ENCODE data around the gene USP54. TPM values are rescaled to one million over a fixed set of nuclear protein-coding genes. Genes with fewer than 3 reads are reported as not detected.

Gene USP54
- total RNA-seq, 3 donors from 2014 or later = 97.0 to 149 (median 109) TPM

GRCh38 chr10:73497623-73498022, 93.5 kb downstream of the USP54 start:
- Histone ChIP-seq H3K4me3 (no peak overlapping the region), H3K36me3 (ENCODE audit: low read depth) (no peaks in the 10 kb centered on the region), H3K9me3 (no peaks in the 10 kb centered on the region), H3K4me1 (ENCODE audit: low read depth) (peaks cover 21% of the 10 kb centered on the region)
- TF ChIP-seq, protein P1, sequence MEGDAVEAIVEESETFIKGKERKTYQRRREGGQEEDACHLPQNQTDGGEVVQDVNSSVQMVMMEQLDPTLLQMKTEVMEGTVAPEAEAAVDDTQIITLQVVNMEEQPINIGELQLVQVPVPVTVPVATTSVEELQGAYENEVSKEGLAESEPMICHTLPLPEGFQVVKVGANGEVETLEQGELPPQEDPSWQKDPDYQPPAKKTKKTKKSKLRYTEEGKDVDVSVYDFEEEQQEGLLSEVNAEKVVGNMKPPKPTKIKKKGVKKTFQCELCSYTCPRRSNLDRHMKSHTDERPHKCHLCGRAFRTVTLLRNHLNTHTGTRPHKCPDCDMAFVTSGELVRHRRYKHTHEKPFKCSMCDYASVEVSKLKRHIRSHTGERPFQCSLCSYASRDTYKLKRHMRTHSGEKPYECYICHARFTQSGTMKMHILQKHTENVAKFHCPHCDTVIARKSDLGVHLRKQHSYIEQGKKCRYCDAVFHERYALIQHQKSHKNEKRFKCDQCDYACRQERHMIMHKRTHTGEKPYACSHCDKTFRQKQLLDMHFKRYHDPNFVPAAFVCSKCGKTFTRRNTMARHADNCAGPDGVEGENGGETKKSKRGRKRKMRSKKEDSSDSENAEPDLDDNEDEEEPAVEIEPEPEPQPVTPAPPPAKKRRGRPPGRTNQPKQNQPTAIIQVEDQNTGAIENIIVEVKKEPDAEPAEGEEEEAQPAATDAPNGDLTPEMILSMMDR (IDR thresholded peaks at IDR 0.05) = no peak
- DNase-seq = no peak
- intact Hi-C loops (cut with DNase I, micrococcal nuclease) = no loop called here
- no peak for ATAC-seq

GRCh38 chr10:73495884-73496674, 95.1 kb downstream of the USP54 start, which contains the start of gene PPP3CB:
Gene PPP3CB, minus strand, starts transcription at chr10:73496024. Its CDS starts 135 bp downstream, at chr10:73495889.
- TF ChIP-seq, protein P1 (IDR thresholded peaks at IDR 0.05) = no peak
- peak; percentile 92 to 94 (median 92) for DNase-seq
- Histone ChIP-seq H3K36me3 (ENCODE audit: low read depth) (no peaks in the 10 kb centered on the region), H3K4me1 (ENCODE audit: low read depth) (peaks cover 32% of the 10 kb centered on the region), H3K9me3 (no peaks in the 10 kb centered on the region), H3K4me3 (peak within 1 kb of the TSS; percentile 57)
- ATAC-seq = peak; percentile 86
- intact Hi-C loops (cut with DNase I, micrococcal nuclease) = no loop called here

DNA sequence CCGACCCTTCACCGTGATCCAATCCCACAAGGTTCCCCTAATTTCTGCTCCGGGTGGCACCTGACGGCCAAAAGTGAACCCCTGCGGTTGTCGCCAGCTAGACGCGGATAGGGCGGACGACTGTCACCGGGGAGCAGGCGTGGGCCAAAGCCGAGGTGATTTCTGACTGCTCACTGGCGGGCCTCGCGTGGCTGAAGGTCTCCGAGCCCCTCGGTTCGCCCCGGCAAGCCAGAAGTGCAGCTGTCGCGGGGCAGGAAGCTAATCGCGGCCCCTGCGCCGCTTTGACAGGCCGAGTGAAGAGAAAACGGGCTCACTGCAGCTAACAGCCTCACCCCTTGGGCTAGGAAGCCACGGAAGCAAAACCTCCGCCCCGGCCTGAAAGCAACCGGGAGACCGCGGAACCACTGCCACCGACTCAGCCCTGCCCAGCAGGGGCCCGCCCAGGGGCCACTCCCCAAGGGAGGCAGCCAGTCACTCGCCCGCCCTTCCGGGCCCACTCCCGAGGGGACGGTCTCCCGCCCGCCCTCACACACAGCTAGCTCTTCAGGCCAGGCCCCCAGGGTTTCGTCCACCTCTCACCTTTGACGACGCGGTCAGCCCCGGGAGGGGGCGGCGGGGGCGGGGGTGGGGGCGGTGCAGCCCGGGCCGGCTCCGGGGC, 95.8 kb downstream of the USP54 start:
- Histone ChIP-seq H3K9me3 (no peaks in the 10 kb centered on the region), H3K4me1 (ENCODE audit: low read depth) (peaks cover 32% of the 10 kb centered on the region), H3K36me3 (ENCODE audit: low read depth) (no peaks in the 10 kb centered on the region), H3K4me3 (peak overlapping the region; percentile 57)
- intact Hi-C loops (cut with DNase I, micrococcal nuclease) = no loop called here
- DNase-seq = peak; percentile 94 to 97 (median 96)
- ATAC-seq = peak; percentile 97
- TF ChIP-seq, protein P1 (IDR thresholded peaks at IDR 0.05) = no peak

DNA sequence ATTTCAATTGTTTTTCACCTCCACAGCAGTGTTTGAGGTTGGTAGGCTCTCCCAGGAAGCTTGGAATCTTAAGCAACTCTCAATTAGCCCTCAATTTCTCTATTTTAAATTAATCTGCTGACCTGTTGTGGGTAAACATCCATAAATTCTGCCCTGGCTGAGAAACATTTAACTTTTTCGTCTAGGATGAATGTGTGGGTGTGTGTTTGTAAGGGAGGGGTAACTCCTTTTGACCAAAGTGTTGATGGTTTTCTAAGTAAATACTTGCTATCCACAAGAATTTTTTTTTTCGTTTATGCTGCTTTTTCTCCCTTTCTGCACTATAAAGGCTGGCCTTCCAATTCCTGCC, 96.3 kb downstream of the USP54 start:
- H3K4me3 ChIP-seq = peak overlapping the region; percentile 57
- intact Hi-C loops (cut with DNase I, micrococcal nuclease) = no loop called here
- DNase-seq = no peak
- H3K4me1 ChIP-seq (ENCODE audit: low read depth) = peaks cover 32% of the 10 kb centered on the region
- TF ChIP-seq, protein P1 (IDR thresholded peaks at IDR 0.05) = no peak
- no peak for ATAC-seq
- H3K9me3 ChIP-seq = no peaks in the 10 kb centered on the region
- no peaks in the 10 kb centered on the region for H3K36me3 ChIP-seq (ENCODE audit: low read depth)

DNA sequence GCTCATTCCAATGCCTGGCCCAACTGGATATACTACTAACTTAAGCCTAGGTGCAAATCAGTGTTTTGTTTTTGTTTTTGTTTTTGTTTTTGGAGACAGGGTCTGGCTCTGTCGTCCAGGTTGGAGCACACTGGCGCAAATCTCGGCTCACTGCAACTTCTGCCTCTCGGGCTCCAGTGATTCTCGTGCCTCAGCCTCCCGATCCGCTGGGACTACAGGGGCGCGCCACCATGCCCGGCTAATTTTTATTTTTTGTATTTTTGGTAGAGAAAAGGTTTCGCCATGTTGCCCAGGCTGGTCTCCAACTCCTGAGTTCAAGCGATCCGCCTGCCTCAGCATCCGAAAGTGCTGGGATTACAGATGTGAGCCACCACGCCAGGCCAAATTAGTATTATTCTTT, 96.9 kb downstream of the USP54 start:
- no peaks in the 10 kb centered on the region for H3K36me3 ChIP-seq (ENCODE audit: low read depth)
- H3K9me3 ChIP-seq = no peaks in the 10 kb centered on the region
- intact Hi-C loops (cut with DNase I, micrococcal nuclease) = no loop called here
- no peak for DNase-seq
- H3K4me1 ChIP-seq (ENCODE audit: low read depth) = peaks cover 32% of the 10 kb centered on the region
- TF ChIP-seq, protein P1 (IDR thresholded peaks at IDR 0.05) = no peak
- no peak overlapping the region for H3K4me3 ChIP-seq
- ATAC-seq = no peak
